Astrocyte (in vitro differentiated cells and primary cell): ENCODE results near the gene EXO5. TPM values are rescaled to one million over a fixed set of nuclear protein-coding genes. Genes with fewer than 3 reads are reported as not detected.

Source experiments
- DNase-seq: peaks from one replicate; pipeline ENCODE4 v3.0.0-alpha.2; 2010; ENCODE audit warnings: low read depth
- FAIRE-seq: peaks from 2 replicates; lab custom pipeline; 2011; peaks lifted over from hg19 to GRCh38; lab: Jason Lieb, UNC
- H2AFZ ChIP-seq: 2 replicates; pipeline ENCODE4 v1.6.0; 2012; ENCODE audit warnings: low read depth, low read length, inconsistent platforms
- H3K27ac ChIP-seq: 2 replicates; pipeline ENCODE4 v1.5.1; 2011; ENCODE audit warnings: low read depth, low read length, inconsistent platforms
- H3K27me3 ChIP-seq: 2 replicates; pipeline ENCODE4 v1.6.0; 2011; ENCODE audit warnings: low read length, inconsistent platforms; ENCODE audit not compliant: insufficient read depth
- H3K36me3 ChIP-seq: 2 replicates; pipeline ENCODE4 v1.5.1; 2011; ENCODE audit warnings: low read length, inconsistent platforms; ENCODE audit not compliant: insufficient read depth
- H3K4me1 ChIP-seq: 2 replicates; pipeline ENCODE4 v1.5.1; 2011; ENCODE audit warnings: low read length, inconsistent platforms; ENCODE audit not compliant: insufficient read depth
- H3K4me2 ChIP-seq: 2 replicates; pipeline ENCODE4 v1.6.0; 2012; ENCODE audit warnings: low read length, inconsistent platforms
- H3K4me3 ChIP-seq: 2 replicates; pipeline ENCODE4 v1.5.1; 2011; ENCODE audit warnings: low read depth, mild to moderate bottlenecking, low read length, inconsistent platforms; ENCODE audit not compliant: insufficient read depth
- H3K79me2 ChIP-seq: 2 replicates; pipeline ENCODE4 v1.6.0; 2012; ENCODE audit warnings: mild to moderate bottlenecking, low read length, inconsistent platforms; ENCODE audit not compliant: insufficient read depth
- H3K9ac ChIP-seq: 2 replicates; pipeline ENCODE4 v1.6.0; 2012; ENCODE audit warnings: mild to moderate bottlenecking, low read length, inconsistent platforms
- H3K9me3 ChIP-seq: 2 replicates; pipeline ENCODE4 v1.5.1; 2012; ENCODE audit warnings: low read depth, mild to moderate bottlenecking, low read length, inconsistent platforms; ENCODE audit not compliant: insufficient read depth
- H4K20me1 ChIP-seq: 2 replicates; pipeline ENCODE4 v1.6.0; 2012; ENCODE audit warnings: low read length, inconsistent platforms; ENCODE audit not compliant: insufficient read depth
- H3K27ac Mint-ChIP-seq: one replicate; pipeline ENCODE4 v1.8.0; 2021; ENCODE audit warnings: mild to moderate bottlenecking, mixed read lengths; ENCODE audit not compliant: unreplicated experiment
- H3K27me3 Mint-ChIP-seq: one replicate; pipeline ENCODE4 v1.8.0; 2021; ENCODE audit warnings: low read depth, mixed read lengths; ENCODE audit not compliant: unreplicated experiment
- H3K36me3 Mint-ChIP-seq: one replicate; pipeline ENCODE4 v1.8.0; 2021; ENCODE audit warnings: low read depth, mixed read lengths; ENCODE audit not compliant: unreplicated experiment
- H3K4me1 Mint-ChIP-seq: one replicate; pipeline ENCODE4 v1.8.0; 2021; ENCODE audit warnings: low read depth, mixed read lengths; ENCODE audit not compliant: unreplicated experiment
- H3K4me3 Mint-ChIP-seq: one replicate; pipeline ENCODE4 v1.8.0; 2021; ENCODE audit warnings: mild to moderate bottlenecking, moderate library complexity, mixed read lengths; ENCODE audit not compliant: unreplicated experiment
- H3K9me3 Mint-ChIP-seq: one replicate; pipeline ENCODE4 v1.8.0; 2021; ENCODE audit warnings: mild to moderate bottlenecking, mixed read lengths; ENCODE audit not compliant: unreplicated experiment
- EZH2 ChIP-seq: IDR thresholded peaks from 2 replicates; pipeline ENCODE4 v1.6.1; 2012; ENCODE audit warnings: mild to moderate bottlenecking, low read length, inconsistent platforms; ENCODE audit not compliant: insufficient read depth
- total RNA-seq: library from RNA; stranded (reverse); gene quantifications from 2 replicates; pipeline ENCODE4 v1.2.1, GENCODE V29; 2021
- TF ChIP-seq, protein P1 (sequence below): IDR thresholded peaks from 2 replicates; pipeline ENCODE4 v1.5.1; 2011; ENCODE audit warnings: low read depth, mild to moderate bottlenecking, inconsistent platforms, low read length, moderate library complexity; ENCODE audit not compliant: insufficient read depth

Gene EXO5
- total RNA-seq, 1 donor from 2014 or later, result 6.5 TPM

DNA sequence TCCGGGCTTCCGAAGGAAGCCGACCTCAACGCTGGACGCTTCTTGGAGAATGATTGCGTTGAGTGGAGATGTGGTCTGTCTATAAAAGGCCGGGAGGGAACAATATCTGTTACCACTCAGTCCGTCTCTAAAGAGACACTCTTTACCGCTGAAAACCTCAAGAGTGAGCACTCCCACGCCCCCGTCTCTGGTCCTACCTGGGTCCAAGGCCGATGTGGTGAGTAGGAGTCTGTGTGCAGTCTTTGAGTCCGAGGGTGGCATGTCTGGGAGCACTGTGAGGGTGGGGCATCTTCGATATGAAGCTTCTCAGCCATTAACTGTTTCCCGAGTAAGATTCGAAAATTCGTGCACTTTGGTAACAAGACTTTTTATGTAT lies 30.9 kb upstream of the EXO5 start:
- Histone ChIP-seq H3K4me3 (peak overlapping the region; percentile 82), H3K9ac (peak overlapping the region; percentile 72), H3K27me3 (no peaks in the 10 kb centered on the region), H3K36me3 (no peaks in the 10 kb centered on the region), H3K9me3 (peaks cover 4% of the 10 kb centered on the region), H3K4me1 (peaks cover 7% of the 10 kb centered on the region), H4K20me1 (no peaks in the 10 kb centered on the region), H3K79me2 (no peaks in the 10 kb centered on the region), H3K27ac (no peak overlapping the region), H2AFZ (peak overlapping the region; percentile 93), H3K4me2 (peak overlapping the region; percentile 92)
- TF ChIP-seq EZH2, result no peak
- TF ChIP-seq, protein P1, sequence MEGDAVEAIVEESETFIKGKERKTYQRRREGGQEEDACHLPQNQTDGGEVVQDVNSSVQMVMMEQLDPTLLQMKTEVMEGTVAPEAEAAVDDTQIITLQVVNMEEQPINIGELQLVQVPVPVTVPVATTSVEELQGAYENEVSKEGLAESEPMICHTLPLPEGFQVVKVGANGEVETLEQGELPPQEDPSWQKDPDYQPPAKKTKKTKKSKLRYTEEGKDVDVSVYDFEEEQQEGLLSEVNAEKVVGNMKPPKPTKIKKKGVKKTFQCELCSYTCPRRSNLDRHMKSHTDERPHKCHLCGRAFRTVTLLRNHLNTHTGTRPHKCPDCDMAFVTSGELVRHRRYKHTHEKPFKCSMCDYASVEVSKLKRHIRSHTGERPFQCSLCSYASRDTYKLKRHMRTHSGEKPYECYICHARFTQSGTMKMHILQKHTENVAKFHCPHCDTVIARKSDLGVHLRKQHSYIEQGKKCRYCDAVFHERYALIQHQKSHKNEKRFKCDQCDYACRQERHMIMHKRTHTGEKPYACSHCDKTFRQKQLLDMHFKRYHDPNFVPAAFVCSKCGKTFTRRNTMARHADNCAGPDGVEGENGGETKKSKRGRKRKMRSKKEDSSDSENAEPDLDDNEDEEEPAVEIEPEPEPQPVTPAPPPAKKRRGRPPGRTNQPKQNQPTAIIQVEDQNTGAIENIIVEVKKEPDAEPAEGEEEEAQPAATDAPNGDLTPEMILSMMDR, result no peak
- Mint-ChIP-seq H3K4me1 (peaks cover 3% of the 10 kb centered on the region), H3K27ac (no peak overlapping the region), H3K9me3 (peaks cover 48% of the 10 kb centered on the region), H3K27me3 (no peaks in the 10 kb centered on the region), H3K4me3 (peak overlapping the region; percentile 85), H3K36me3 (peaks cover 25% of the 10 kb centered on the region)
- DNase-seq, result peak; percentile 20
- no peak for FAIRE-seq

DNA sequence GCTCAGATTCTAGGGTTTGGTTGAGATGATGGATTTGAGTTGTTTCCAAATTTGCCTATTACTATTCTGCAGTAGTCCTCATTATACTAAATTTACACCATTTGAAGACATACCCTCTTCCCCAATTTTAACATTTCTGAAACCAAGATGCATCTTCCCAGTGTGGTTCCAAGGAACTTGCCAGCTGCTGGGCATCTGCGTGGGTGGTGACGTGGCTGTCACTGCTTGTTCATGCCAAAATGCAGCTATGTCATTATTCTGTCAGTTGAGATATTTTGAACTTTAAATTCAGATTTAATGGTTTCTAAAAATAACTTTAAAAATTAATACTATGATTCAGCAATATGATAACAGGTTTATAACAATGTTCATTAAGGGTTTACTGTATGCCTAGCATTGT lies 30.3 kb upstream of the EXO5 start:
- TF ChIP-seq, protein P1, result no peak
- no peak for TF ChIP-seq EZH2
- Mint-ChIP-seq H3K27ac (no peak overlapping the region), H3K27me3 (no peaks in the 10 kb centered on the region), H3K9me3 (peaks cover 46% of the 10 kb centered on the region), H3K4me3 (peak overlapping the region; percentile 85), H3K36me3 (peaks cover 29% of the 10 kb centered on the region), H3K4me1 (peaks cover 3% of the 10 kb centered on the region)
- Histone ChIP-seq H4K20me1 (no peaks in the 10 kb centered on the region), H2AFZ (no peak overlapping the region), H3K27ac (no peak overlapping the region), H3K4me1 (peaks cover 7% of the 10 kb centered on the region), H3K4me2 (peak overlapping the region; percentile 92), H3K27me3 (no peaks in the 10 kb centered on the region), H3K9ac (no peak overlapping the region), H3K4me3 (peak overlapping the region; percentile 82), H3K9me3 (peaks cover under 1% of the 10 kb centered on the region), H3K79me2 (no peaks in the 10 kb centered on the region), H3K36me3 (no peaks in the 10 kb centered on the region)
- FAIRE-seq, result no peak
- no peak for DNase-seq

DNA sequence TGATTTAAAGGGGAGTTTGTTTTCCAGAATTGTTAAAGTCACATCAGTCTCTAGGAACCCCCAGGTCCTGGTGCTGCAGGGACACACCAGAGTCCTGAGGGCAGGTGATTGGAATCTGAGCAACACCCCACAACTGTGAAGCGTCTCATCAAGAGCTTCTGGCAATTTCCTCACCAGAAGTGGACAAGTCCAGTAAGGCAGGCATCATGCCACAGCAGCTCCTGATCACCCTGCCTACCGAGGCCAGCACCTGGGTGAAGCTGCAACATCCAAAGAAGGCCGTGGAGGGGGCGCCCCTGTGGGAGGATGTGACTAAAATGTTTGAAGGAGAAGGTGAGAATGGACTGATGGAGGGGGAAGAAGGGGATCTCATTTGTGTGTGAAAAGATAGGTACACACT lies 29.4 kb upstream of the EXO5 start:
- H3K27me3 ChIP-seq, result no peaks in the 10 kb centered on the region
- H3K9me3 ChIP-seq, result no peaks in the 10 kb centered on the region
- no peaks in the 10 kb centered on the region for H4K20me1 ChIP-seq
- no peak overlapping the region for H3K4me3 ChIP-seq
- no peak overlapping the region for H3K27ac Mint-ChIP-seq
- DNase-seq (no peak), FAIRE-seq (no peak)
- no peak for TF ChIP-seq EZH2
- TF ChIP-seq, protein P1, result no peak
- peaks cover 3% of the 10 kb centered on the region for H3K4me1 Mint-ChIP-seq
- H3K36me3 ChIP-seq, result no peaks in the 10 kb centered on the region
- H3K9me3 Mint-ChIP-seq, result peaks cover 46% of the 10 kb centered on the region
- no peak overlapping the region for H3K27ac ChIP-seq
- H3K36me3 Mint-ChIP-seq, result peaks cover 33% of the 10 kb centered on the region
- no peak overlapping the region for H3K4me3 Mint-ChIP-seq
- peaks cover 7% of the 10 kb centered on the region for H3K4me1 ChIP-seq
- H3K27me3 Mint-ChIP-seq, result no peaks in the 10 kb centered on the region
- no peak overlapping the region for H3K4me2 ChIP-seq
- no peak overlapping the region for H3K9ac ChIP-seq
- H3K79me2 ChIP-seq, result no peaks in the 10 kb centered on the region
- no peak overlapping the region for H2AFZ ChIP-seq
